WTC11 (cell line): ENCODE measurements around the gene ACYP1. TPM values are rescaled to one million over a fixed set of nuclear protein-coding genes. Genes with fewer than 3 reads are reported as not detected.

ENCODE experiments used
- ATAC-seq: fragments of 200-7000 bp; cut with Tn5 transposase; 2 replicates; pipeline ENCODE4 v1.10.0; 2021; ENCODE audit warnings: mild to moderate bottlenecking, moderate library complexity
- CTCF ChIA-PET: fragments of 300-600 bp; sonication (Branson Sonifier 250); formaldehyde crosslinking; loops from one replicate; lab custom pipeline; 2021; ENCODE audit warnings: antibody characterized with exemption; lab: Charles Lee
- POLR2A ChIA-PET: fragments of 350-600 bp; sonication (Branson Sonifier 250); formaldehyde crosslinking; loops from one replicate; lab custom pipeline; 2021; ENCODE audit warnings: antibody characterized with exemption; lab: Charles Lee
- DNase-seq: peaks from one replicate; pipeline ENCODE4 v3.0.0; 2021; ENCODE audit warnings: low spot score
- H3K27ac Mint-ChIP-seq: 2 replicates; pipeline ENCODE4 v1.8.0; 2021; ENCODE audit warnings: mixed read lengths
- H3K27me3 Mint-ChIP-seq: 2 replicates; pipeline ENCODE4 v1.8.0; 2021; ENCODE audit warnings: low read depth, mild to moderate bottlenecking, moderate library complexity, mixed read lengths
- H3K36me3 Mint-ChIP-seq: 2 replicates; pipeline ENCODE4 v1.8.0; 2021; ENCODE audit warnings: mixed read lengths
- H3K4me1 Mint-ChIP-seq: 2 replicates; pipeline ENCODE4 v1.8.0; 2022; ENCODE audit warnings: mixed read lengths
- H3K4me3 Mint-ChIP-seq: 2 replicates; pipeline ENCODE4 v1.8.0; 2021; ENCODE audit warnings: mild to moderate bottlenecking, moderate library complexity, mixed read lengths
- H3K9me3 Mint-ChIP-seq: 2 replicates; pipeline ENCODE4 v1.8.0; 2021; ENCODE audit warnings: mixed read lengths
- CREB1 ChIP-seq: sonication (generic); formaldehyde crosslinking; IDR thresholded peaks from 2 replicates; pipeline ENCODE4 v1.8.0; 2023; ENCODE audit warnings: mild to moderate bottlenecking, missing genetic modification reagents
- ERG ChIP-seq: fragments of 250-450 bp; sonication (Bioruptor Pico); IDR thresholded peaks from 2 replicates; pipeline ENCODE4 v1.8.0; 2021; ENCODE audit warnings: mild to moderate bottlenecking
- ETV6 ChIP-seq: sonication (generic); formaldehyde crosslinking; IDR thresholded peaks from 2 replicates; pipeline ENCODE4 v1.8.1; 2022; ENCODE audit warnings: mild to moderate bottlenecking, missing genetic modification reagents
- GTF2I ChIP-seq: fragments of 250-450 bp; sonication (Bioruptor Pico); conservative IDR thresholded peaks from 2 replicates; pipeline ENCODE4 v1.4.0; 2021; ENCODE audit warnings: mild to moderate bottlenecking
- KAT7 ChIP-seq: sonication (generic); formaldehyde crosslinking; IDR thresholded peaks from 2 replicates; pipeline ENCODE4 v1.8.1; 2023; ENCODE audit warnings: missing genetic modification reagents, mild to moderate bottlenecking, borderline replicate concordance
- NFATC4 ChIP-seq: fragments of 250-450 bp; sonication (Bioruptor Pico); IDR thresholded peaks from 2 replicates; pipeline ENCODE4 v1.9.0; 2021; ENCODE audit warnings: mild to moderate bottlenecking
- OVOL2 ChIP-seq: fragments of 250-450 bp; sonication (Bioruptor Pico); IDR thresholded peaks from 2 replicates; pipeline ENCODE4 v1.9.0; 2021; ENCODE audit warnings: mild to moderate bottlenecking, borderline replicate concordance
- RELA ChIP-seq: sonication (generic); formaldehyde crosslinking; IDR thresholded peaks from 2 replicates; pipeline ENCODE4 v1.8.1; 2022; ENCODE audit warnings: missing genetic modification reagents, mild to moderate bottlenecking, borderline replicate concordance
- RORB ChIP-seq: fragments of 250-450 bp; sonication (Bioruptor Pico); IDR thresholded peaks from 2 replicates; pipeline ENCODE4 v1.9.0; 2021; ENCODE audit warnings: mild to moderate bottlenecking
- TEAD4 ChIP-seq: sonication (generic); formaldehyde crosslinking; IDR thresholded peaks from 2 replicates; pipeline ENCODE4 v1.8.0; 2022; ENCODE audit warnings: mild to moderate bottlenecking, missing genetic modification reagents
- USF2 ChIP-seq: sonication (generic); formaldehyde crosslinking; IDR thresholded peaks from 2 replicates; pipeline ENCODE4 v1.8.1; 2023; ENCODE audit warnings: mild to moderate bottlenecking, missing genetic modification reagents, moderate library complexity
- ZNF219 ChIP-seq: sonication (generic); formaldehyde crosslinking; IDR thresholded peaks from 2 replicates; pipeline ENCODE4 v1.8.0; 2023; ENCODE audit warnings: missing genetic modification reagents, mild to moderate bottlenecking, borderline replicate concordance
- ZNF396 ChIP-seq: fragments of 250-450 bp; sonication (Bioruptor Pico); IDR thresholded peaks from 2 replicates; pipeline ENCODE4 v1.8.0; 2021; ENCODE audit warnings: mild to moderate bottlenecking, moderate library complexity, borderline replicate concordance
- total RNA-seq: library from RNA; stranded (reverse); gene quantifications from 3 replicates; pipeline ENCODE4 v1.2.3, GENCODE V29; 2021
- TF ChIP-seq, protein P1 (sequence below): sonication (generic); formaldehyde crosslinking; IDR thresholded peaks from 2 replicates; pipeline ENCODE4 v1.8.0; 2022; ENCODE audit warnings: mild to moderate bottlenecking, missing genetic modification reagents
- TF ChIP-seq, protein P2 (sequence below): sonication (generic); formaldehyde crosslinking; IDR thresholded peaks from 2 replicates; pipeline ENCODE4 v1.8.1; 2023; ENCODE audit warnings: mild to moderate bottlenecking, missing genetic modification reagents
- TF ChIP-seq, protein P3 (sequence below): sonication (generic); formaldehyde crosslinking; IDR thresholded peaks from 2 replicates; pipeline ENCODE4 v1.8.0; 2022; ENCODE audit warnings: mild to moderate bottlenecking, missing genetic modification reagents

ACYP1 gene
- total RNA-seq, 1 experiment from 2014 or later: 26.6 TPM

GRCh38 chr14:75064205-75064567 lies 362 bp upstream of the ACYP1 start (continued):
- TF ChIP-seq, protein P1, sequence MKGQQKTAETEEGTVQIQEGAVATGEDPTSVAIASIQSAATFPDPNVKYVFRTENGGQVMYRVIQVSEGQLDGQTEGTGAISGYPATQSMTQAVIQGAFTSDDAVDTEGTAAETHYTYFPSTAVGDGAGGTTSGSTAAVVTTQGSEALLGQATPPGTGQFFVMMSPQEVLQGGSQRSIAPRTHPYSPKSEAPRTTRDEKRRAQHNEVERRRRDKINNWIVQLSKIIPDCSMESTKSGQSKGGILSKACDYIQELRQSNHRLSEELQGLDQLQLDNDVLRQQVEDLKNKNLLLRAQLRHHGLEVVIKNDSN (CRISPR knock-in tag): no peak
- no peak for TF ChIP-seq ZNF396 (CRISPR knock-in tag)
- TF ChIP-seq, all 79 proteins: peak for 0

- POLR2A ChIA-PET: interaction anchor here (1.0 kb wide), 1 partner anchor 182 kb away, joined by 3 read pairs; no protein-coding TSS in a partner anchor
- no peak for ATAC-seq
- H3K36me3 Mint-ChIP-seq: peaks cover 28% of the 10 kb centered on the region
- H3K9me3 Mint-ChIP-seq: peaks cover 18% of the 10 kb centered on the region
- no peak overlapping the region for H3K27ac Mint-ChIP-seq
- H3K4me3 Mint-ChIP-seq: peak overlapping the region; percentile 96
- H3K4me1 Mint-ChIP-seq: peaks cover 15% of the 10 kb centered on the region
- CTCF ChIA-PET: interaction anchor here (0.7 to 3.1 kb wide), 7 partner anchors 11 to 202 kb away, joined by 3 to 29 read pairs (median 5); partner anchors contain the start of gene RPS6KL1
- TF ChIP-seq KAT7 (CRISPR knock-in tag): no peak
- no peak for TF ChIP-seq OVOL2
- no peak for TF ChIP-seq ETV6 (CRISPR knock-in tag)
- TF ChIP-seq CREB1: no peak
- TF ChIP-seq, protein P2, sequence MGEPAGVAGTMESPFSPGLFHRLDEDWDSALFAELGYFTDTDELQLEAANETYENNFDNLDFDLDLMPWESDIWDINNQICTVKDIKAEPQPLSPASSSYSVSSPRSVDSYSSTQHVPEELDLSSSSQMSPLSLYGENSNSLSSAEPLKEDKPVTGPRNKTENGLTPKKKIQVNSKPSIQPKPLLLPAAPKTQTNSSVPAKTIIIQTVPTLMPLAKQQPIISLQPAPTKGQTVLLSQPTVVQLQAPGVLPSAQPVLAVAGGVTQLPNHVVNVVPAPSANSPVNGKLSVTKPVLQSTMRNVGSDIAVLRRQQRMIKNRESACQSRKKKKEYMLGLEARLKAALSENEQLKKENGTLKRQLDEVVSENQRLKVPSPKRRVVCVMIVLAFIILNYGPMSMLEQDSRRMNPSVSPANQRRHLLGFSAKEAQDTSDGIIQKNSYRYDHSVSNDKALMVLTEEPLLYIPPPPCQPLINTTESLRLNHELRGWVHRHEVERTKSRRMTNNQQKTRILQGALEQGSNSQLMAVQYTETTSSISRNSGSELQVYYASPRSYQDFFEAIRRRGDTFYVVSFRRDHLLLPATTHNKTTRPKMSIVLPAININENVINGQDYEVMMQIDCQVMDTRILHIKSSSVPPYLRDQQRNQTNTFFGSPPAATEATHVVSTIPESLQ: no peak
- TF ChIP-seq TEAD4 (CRISPR knock-in tag): no peak
- TF ChIP-seq, protein P3, sequence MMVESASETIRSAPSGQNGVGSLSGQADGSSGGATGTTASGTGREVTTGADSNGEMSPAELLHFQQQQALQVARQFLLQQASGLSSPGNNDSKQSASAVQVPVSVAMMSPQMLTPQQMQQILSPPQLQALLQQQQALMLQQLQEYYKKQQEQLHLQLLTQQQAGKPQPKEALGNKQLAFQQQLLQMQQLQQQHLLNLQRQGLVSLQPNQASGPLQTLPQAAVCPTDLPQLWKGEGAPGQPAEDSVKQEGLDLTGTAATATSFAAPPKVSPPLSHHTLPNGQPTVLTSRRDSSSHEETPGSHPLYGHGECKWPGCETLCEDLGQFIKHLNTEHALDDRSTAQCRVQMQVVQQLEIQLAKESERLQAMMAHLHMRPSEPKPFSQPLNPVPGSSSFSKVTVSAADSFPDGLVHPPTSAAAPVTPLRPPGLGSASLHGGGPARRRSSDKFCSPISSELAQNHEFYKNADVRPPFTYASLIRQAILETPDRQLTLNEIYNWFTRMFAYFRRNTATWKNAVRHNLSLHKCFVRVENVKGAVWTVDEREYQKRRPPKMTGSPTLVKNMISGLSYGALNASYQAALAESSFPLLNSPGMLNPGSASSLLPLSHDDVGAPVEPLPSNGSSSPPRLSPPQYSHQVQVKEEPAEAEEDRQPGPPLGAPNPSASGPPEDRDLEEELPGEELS (CRISPR knock-in tag): no peak
- no peak for TF ChIP-seq ZNF219 (CRISPR knock-in tag)
- no peak for TF ChIP-seq RORB
- no peak for TF ChIP-seq NFATC4 (CRISPR knock-in tag)
- H3K27me3 Mint-ChIP-seq: no peaks in the 10 kb centered on the region
- no peak for DNase-seq
Measured at GRCh38 chr14:75063013-75063412, 811 bp downstream of the ACYP1 start.

GRCh38 chr14:75060420-75060819 lies 3.4 kb downstream of the ACYP1 start:
- DNase-seq (no peak), ATAC-seq (no peak)
- no peak for TF ChIP-seq RELA (CRISPR knock-in tag)
- TF ChIP-seq GTF2I (CRISPR knock-in tag): 0 out of 2 replicates have a peak, but pooled peaks have one; percentile 12
- no peak for TF ChIP-seq ERG (CRISPR knock-in tag)
- TF ChIP-seq USF2: no peak
- Mint-ChIP-seq H3K36me3 (peaks cover 28% of the 10 kb centered on the region), H3K27ac (no peak overlapping the region), H3K9me3 (peaks cover 18% of the 10 kb centered on the region), H3K27me3 (no peaks in the 10 kb centered on the region; the same call in 1 of the 2 replicates), H3K4me1 (peaks cover 15% of the 10 kb centered on the region), H3K4me3 (no peak overlapping the region)
- ChIA-PET CTCF (no interaction called here), POLR2A (no interaction called here)
